Measurements from ENCODE around the gene SRRM2.

The SRRM2 gene

GRCh38 chr16:2778630-2778958 lies 26.2 kb downstream of the SRRM2 start:
- FAIRE-seq: no peak

GRCh38 chr16:2779151-2779920 lies 26.9 kb downstream of the SRRM2 start:
- FAIRE-seq: no peak

GRCh38 chr16:2779978-2780898 lies 27.8 kb downstream of the SRRM2 start:
- no peak for FAIRE-seq

- FAIRE-seq: no peak
Measured at GRCh38 chr16:2782583-2783351, 30.3 kb downstream of the SRRM2 start.

- FAIRE-seq: no peak
Measured at GRCh38 chr16:2783581-2784357, 31.3 kb downstream of the SRRM2 start.

GRCh38 chr16:2784358-2785100 lies 32.1 kb downstream of the SRRM2 start:
- no peak for FAIRE-seq

GRCh38 chr16:2785101-2785991 lies 32.9 kb downstream of the SRRM2 start:
- no peak for FAIRE-seq

GRCh38 chr16:2786061-2786825 lies 33.8 kb downstream of the SRRM2 start:
- FAIRE-seq: no peak

GRCh38 chr16:2786826-2787151 lies 34.4 kb downstream of the SRRM2 start:
- no peak for FAIRE-seq

- no peak for FAIRE-seq
Measured at GRCh38 chr16:2787406-2787805, 35.0 kb downstream of the SRRM2 start, which contains the start of gene PRSS33. PRSS33 (minus strand) TSS chr16:2787560; CDS start chr16:2786547, 1,013 bp downstream.

- no peak for FAIRE-seq
Measured at GRCh38 chr16:2787961-2788360, 35.5 kb downstream of the SRRM2 start.

- FAIRE-seq: no peak
Measured at GRCh38 chr16:2790631-2791030, 38.2 kb downstream of the SRRM2 start.

- FAIRE-seq: no peak
Measured at GRCh38 chr16:2791174-2791573, 38.7 kb downstream of the SRRM2 start.

GRCh38 chr16:2792940-2793339 lies 40.5 kb downstream of the SRRM2 start:
- no peak for FAIRE-seq

GRCh38 chr16:2795395-2796143 lies 43.1 kb downstream of the SRRM2 start:
- FAIRE-seq: no peak

- no peak for FAIRE-seq
Measured at GRCh38 chr16:2798723-2799204, 46.3 kb downstream of the SRRM2 start.

GRCh38 chr16:2799205-2799858 lies 46.9 kb downstream of the SRRM2 start:
- FAIRE-seq: no peak

GRCh38 chr16:2799859-2800226 lies 47.4 kb downstream of the SRRM2 start:
- FAIRE-seq: no peak
